Kidney (tissue), 14 donors: Measurements from ENCODE around the gene TMEM266. TPM values are rescaled to one million over a fixed set of nuclear protein-coding genes. Genes with fewer than 3 reads are reported as not detected.

Source experiments
- DNase-seq, 5 donors: peaks; one replicate each; pipeline ENCODE4 v3.0.0-alpha.2; 2013 to 2020
- FAIRE-seq: peaks from 2 replicates; lab custom pipeline; 2012; peaks lifted over from hg19 to GRCh38; lab: Jason Lieb, UNC
- H3K27ac ChIP-seq, 2 donors: one replicate each; pipeline ENCODE4 v1.7.0; 2013; ENCODE audit warnings: low read depth in 2 of 2, low read length in 2 of 2, inconsistent platforms in 1 of 2
- H3K27me3 ChIP-seq: one replicate; pipeline ENCODE4 v1.7.1; 2013; ENCODE audit warnings: low read length, inconsistent platforms; ENCODE audit not compliant: control insufficient read depth, insufficient read depth
- H3K36me3 ChIP-seq, 3 donors: one replicate each; pipeline versions ENCODE4 v1.7.0 to v1.7.1; 2013; ENCODE audit warnings: low read length in 3 of 3, control low read depth in 1 of 3, inconsistent platforms in 1 of 3; ENCODE audit not compliant: insufficient read depth in 3 of 3, control insufficient read depth in 2 of 3
- H3K4me1 ChIP-seq, 3 donors: one replicate each; pipeline versions ENCODE4 v1.7.0 to v1.7.1; 2013; ENCODE audit warnings: low read length in 3 of 3, inconsistent platforms in 1 of 3, low read depth in 1 of 3; ENCODE audit not compliant: control insufficient read depth in 2 of 3, insufficient read depth in 2 of 3
- H3K4me3 ChIP-seq, 3 donors: one replicate each; pipeline versions ENCODE4 v1.7.0 to v1.8.1; 2013; ENCODE audit warnings: low read length in 3 of 3, control low read depth in 1 of 3, inconsistent platforms in 1 of 3
- H3K9ac ChIP-seq, 3 donors: one replicate each; pipeline versions ENCODE4 v1.7.0 to v1.7.1; 2013; ENCODE audit warnings: low read length in 3 of 3, control low read depth in 1 of 3, inconsistent platforms in 1 of 3
- H3K9me3 ChIP-seq, 3 donors: one replicate each; pipeline versions ENCODE4 v1.7.0 to v1.7.1; 2013; ENCODE audit warnings: low read length in 3 of 3, control low read depth in 1 of 3, inconsistent platforms in 1 of 3; ENCODE audit not compliant: control insufficient read depth in 2 of 3, insufficient read depth in 1 of 3
- CTCF ChIP-seq: IDR thresholded peaks from 3 replicates; pipeline ENCODE4 v1.5.1; 2012; ENCODE audit warnings: mild to moderate bottlenecking, moderate library complexity, borderline replicate concordance; ENCODE audit not compliant: insufficient read depth; ENCODE audit errors: extremely low read depth
- intact Hi-C: fragments of 100-400 bp; cut with DNase I; formaldehyde crosslinking; loops from one replicate; pipeline ENCODE4 v1.11.1; 2022
- polyA plus RNA-seq: library from polyadenylated mRNA; stranded (reverse); fragments of 350-450 nt; fragmentation: Illumina TruSeq; extraction: RNeasy Lipid Tissue Mini Kit (QIAGEN cat#74804); gene quantifications from one replicate; pipeline ENCODE4 v1.2.3, GENCODE V29; 2014; ENCODE audit warnings: low read depth, low replicate concordance; ENCODE audit not compliant: insufficient read depth
- total RNA-seq: library from RNA; stranded (reverse); fragmentation: NEBNext Ultra II Directional; extraction: Animal tissue kit (Norgen Biotek cat#: 25700); gene quantifications from one replicate; pipeline ENCODE4 v1.2.1, GENCODE V29; 2021
- donor health status: control.
- donor health status: control.
- donor health status: control.
- donor health status: control.
- donor health status: control.
- donor health status: DM: yes; HTN: yes; CAD: no.
- donor health status: Normal renal cell carcinoma (clear cell type).

TMEM266 gene
- total and polyA plus RNA-seq, 2 donors from 2014 or later, result 0.72 to 3.1 TPM

DNA sequence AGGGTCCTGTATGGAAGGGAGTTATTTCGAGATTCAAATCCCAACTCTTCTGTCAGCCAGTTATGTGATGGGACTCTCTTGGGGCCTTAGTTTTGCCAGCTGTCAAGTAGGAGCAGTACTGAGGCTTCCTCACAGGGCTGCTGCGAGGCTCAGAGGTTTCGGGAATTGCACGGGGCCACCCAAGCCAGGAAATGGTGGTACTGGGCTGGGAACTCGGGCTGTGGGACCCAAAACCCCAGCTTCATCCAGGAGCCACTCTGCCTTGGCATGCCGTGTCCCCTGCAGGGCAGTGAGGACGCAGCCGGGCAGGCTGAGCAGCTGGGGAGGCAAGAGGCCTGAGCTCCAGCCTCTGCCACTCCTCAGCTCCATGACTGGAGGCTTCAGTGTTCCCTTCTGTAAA, 132.9 kb downstream of the TMEM266 start:
- TF ChIP-seq CTCF, result no peak
- no peaks in the 10 kb centered on the region for H3K4me1 ChIP-seq
- no peak for FAIRE-seq

GRCh38 chr15:76193934-76194333, 134.1 kb downstream of the TMEM266 start:
- H3K27me3 ChIP-seq, result no peaks in the 10 kb centered on the region
- no peaks in the 10 kb centered on the region for H3K4me1 ChIP-seq
- FAIRE-seq, result no peak
- no peak for DNase-seq
- no peak for TF ChIP-seq CTCF
- no peaks in the 10 kb centered on the region for H3K36me3 ChIP-seq
- intact Hi-C loops, result loop anchor here (10.0 kb wide), 1 partner anchor 141 kb away; the partner anchor contains the start of gene ISL2
- H3K4me3 ChIP-seq, result no peak overlapping the region
- H3K9me3 ChIP-seq, result no peaks in the 10 kb centered on the region
- no peak overlapping the region for H3K9ac ChIP-seq
- H3K27ac ChIP-seq, result no peak overlapping the region

More for the DNA sequence above, 132.9 kb downstream of the TMEM266 start:
- H3K9me3 ChIP-seq, result no peaks in the 10 kb centered on the region
- H3K4me3 ChIP-seq, result no peak overlapping the region
- H3K27me3 ChIP-seq, result no peaks in the 10 kb centered on the region
- no peak overlapping the region for H3K9ac ChIP-seq
- no peak overlapping the region for H3K27ac ChIP-seq
- intact Hi-C loops, result loop anchor here (10.0 kb wide), 1 partner anchor 142 kb away; the partner anchor contains the start of gene ISL2
- H3K36me3 ChIP-seq, result no peaks in the 10 kb centered on the region
- no peak for DNase-seq

DNA sequence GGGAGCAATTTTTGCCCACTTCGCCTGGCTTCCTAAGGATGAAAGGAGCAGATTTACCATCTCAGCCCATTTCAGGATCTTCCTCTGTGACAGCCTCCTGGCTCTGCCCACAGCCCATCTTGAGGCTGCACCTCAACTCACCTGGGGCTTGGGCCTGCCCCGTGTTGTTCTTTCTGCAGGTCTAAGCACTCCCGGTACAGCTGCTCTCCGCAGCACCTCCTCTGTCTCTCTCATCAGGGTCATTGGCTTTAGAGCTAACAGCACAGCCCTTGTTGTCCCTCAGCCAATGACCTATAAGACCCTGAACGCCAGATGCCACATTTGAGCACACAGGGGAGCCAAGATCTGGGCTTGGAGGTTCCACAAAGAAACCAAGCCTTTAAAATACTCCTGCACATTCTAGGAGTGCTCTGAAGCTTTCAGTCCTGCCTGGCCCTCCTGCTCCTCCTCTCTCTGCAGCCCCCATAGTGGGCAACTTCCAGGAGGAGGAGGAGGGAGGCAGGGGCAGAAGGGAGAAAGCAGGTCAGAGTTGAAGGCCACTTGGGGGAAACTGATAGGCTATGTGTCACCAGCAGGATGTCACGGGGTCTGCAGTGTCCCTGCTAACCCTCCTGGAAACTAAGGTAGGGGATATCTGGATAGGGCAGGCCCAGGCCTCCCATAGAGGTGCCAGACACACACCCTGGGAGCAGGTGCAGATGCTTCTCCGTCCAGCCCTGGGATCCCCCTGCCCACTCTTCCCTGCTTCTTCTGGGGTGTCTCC, 135.9 kb downstream of the TMEM266 start:
- Histone ChIP-seq H3K9me3 (no peaks in the 10 kb centered on the region), H3K4me3 (no peak overlapping the region), H3K27ac (no peak overlapping the region), H3K4me1 (no peaks in the 10 kb centered on the region), H3K27me3 (no peaks in the 10 kb centered on the region), H3K36me3 (no peaks in the 10 kb centered on the region), H3K9ac (no peak overlapping the region)
- DNase-seq, result peak in 1 of 5 donors; percentile 36
- no peak for TF ChIP-seq CTCF
- no peak for FAIRE-seq
- intact Hi-C loops, result loop anchor here (10.0 kb wide), 1 partner anchor 139 kb away; the partner anchor contains the start of gene ISL2
